C4-2B (cell line): ENCODE measurements around the gene CPXM1.

Source experiments
- ZFX ChIP-seq: fragments of 450-650 bp; IDR thresholded peaks from 2 replicates; pipeline ENCODE4 v1.6.1; 2017
- TF ChIP-seq, protein P1 (sequence below): fragments of 450-650 bp; conservative IDR thresholded peaks from 2 replicates; pipeline ENCODE4 v1.5.1; 2017; ENCODE audit warnings: mild to moderate bottlenecking

GRCh38 chr20:2753461-2754040, 46.9 kb downstream of the CPXM1 start:
- TF ChIP-seq, protein P1, sequence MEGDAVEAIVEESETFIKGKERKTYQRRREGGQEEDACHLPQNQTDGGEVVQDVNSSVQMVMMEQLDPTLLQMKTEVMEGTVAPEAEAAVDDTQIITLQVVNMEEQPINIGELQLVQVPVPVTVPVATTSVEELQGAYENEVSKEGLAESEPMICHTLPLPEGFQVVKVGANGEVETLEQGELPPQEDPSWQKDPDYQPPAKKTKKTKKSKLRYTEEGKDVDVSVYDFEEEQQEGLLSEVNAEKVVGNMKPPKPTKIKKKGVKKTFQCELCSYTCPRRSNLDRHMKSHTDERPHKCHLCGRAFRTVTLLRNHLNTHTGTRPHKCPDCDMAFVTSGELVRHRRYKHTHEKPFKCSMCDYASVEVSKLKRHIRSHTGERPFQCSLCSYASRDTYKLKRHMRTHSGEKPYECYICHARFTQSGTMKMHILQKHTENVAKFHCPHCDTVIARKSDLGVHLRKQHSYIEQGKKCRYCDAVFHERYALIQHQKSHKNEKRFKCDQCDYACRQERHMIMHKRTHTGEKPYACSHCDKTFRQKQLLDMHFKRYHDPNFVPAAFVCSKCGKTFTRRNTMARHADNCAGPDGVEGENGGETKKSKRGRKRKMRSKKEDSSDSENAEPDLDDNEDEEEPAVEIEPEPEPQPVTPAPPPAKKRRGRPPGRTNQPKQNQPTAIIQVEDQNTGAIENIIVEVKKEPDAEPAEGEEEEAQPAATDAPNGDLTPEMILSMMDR, result no peak
- no peak for TF ChIP-seq ZFX
